HG02678 (cell line): Measurements from ENCODE around the gene GCNT4.

Experiments
- ATAC-seq: cut with Tn5 transposase; IDR thresholded peaks from one replicate; pipeline ENCODE4 v1.9.1; 2021; ENCODE audit warnings: mild to moderate bottlenecking, moderate library complexity; ENCODE audit not compliant: unreplicated experiment

Gene GCNT4

GRCh38 chr5:75018805-75019587 is 33.4 kb downstream of the GCNT4 start:
- ATAC-seq = no peak

GRCh38 chr5:75017971-75018370 is 34.4 kb downstream of the GCNT4 start:
- ATAC-seq = no peak

- ATAC-seq = no peak
Measured at GRCh38 chr5:75016896-75017295, 35.5 kb downstream of the GCNT4 start.

- no peak for ATAC-seq
Measured at GRCh38 chr5:75012748-75013147, 39.6 kb downstream of the GCNT4 start.

GRCh38 chr5:75010838-75011237 is 41.5 kb downstream of the GCNT4 start:
- no peak for ATAC-seq

- no peak for ATAC-seq
Measured at GRCh38 chr5:75009556-75010345, 42.6 kb downstream of the GCNT4 start.

GRCh38 chr5:75006865-75007822 is 45.2 kb downstream of the GCNT4 start:
- no peak for ATAC-seq

GRCh38 chr5:75005561-75005960 is 46.8 kb downstream of the GCNT4 start:
- ATAC-seq = no peak
